Hematopoietic multipotent progenitor cell treated with erythropoietin and hydrocortisone succinate and interleukin-3 and kit ligand, for 17 days (in vitro differentiated cells): ENCODE measurements around the gene STK17A.
"Not testable (repeated sequence)": the region's sequence is repeated elsewhere in the genome, so short reads cannot be mapped to it uniquely, and the experiment has no call there.

Experiments
- DNase-seq: peaks from one replicate; pipeline ENCODE4 v3.0.0-alpha.2; 2015; ENCODE audit warnings: low spot score

STK17A gene

GRCh38 chr7:43569424-43569823, 13.5 kb upstream of the STK17A start:
- no peak for DNase-seq

GRCh38 chr7:43570688-43571365, 12.1 kb upstream of the STK17A start:
- DNase-seq = no peak

GRCh38 chr7:43572516-43573049, 10.3 kb upstream of the STK17A start:
- DNase-seq = peak; percentile 83

GRCh38 chr7:43573832-43574231, 9.1 kb upstream of the STK17A start:
- DNase-seq = not testable (repeated sequence)

GRCh38 chr7:43575506-43575905, 7.4 kb upstream of the STK17A start:
- no peak for DNase-seq

- no peak for DNase-seq
Observed at GRCh38 chr7:43576241-43576640, 6.7 kb upstream of the STK17A start.

- DNase-seq = peak; percentile 93
Observed at GRCh38 chr7:43577485-43577951, 5.4 kb upstream of the STK17A start.

GRCh38 chr7:43583424-43584194, 701 bp downstream of the STK17A start:
- peak; percentile 96 for DNase-seq

- peak; percentile 62 for DNase-seq
Observed at GRCh38 chr7:43584195-43584586, 1.3 kb downstream of the STK17A start.

GRCh38 chr7:43584733-43585132, 1.8 kb downstream of the STK17A start:
- peak; percentile 32 for DNase-seq

- DNase-seq = peak; percentile 47
Observed at GRCh38 chr7:43585562-43585961, 2.7 kb downstream of the STK17A start.

- DNase-seq = no peak
Observed at GRCh38 chr7:43586251-43586900, 3.5 kb downstream of the STK17A start.

- DNase-seq = no peak
Observed at GRCh38 chr7:43588477-43589132, 5.7 kb downstream of the STK17A start.

GRCh38 chr7:43589133-43589478, 6.2 kb downstream of the STK17A start:
- no peak for DNase-seq

- DNase-seq = no peak
Observed at GRCh38 chr7:43589728-43590127, 6.8 kb downstream of the STK17A start.

GRCh38 chr7:43590862-43591557, 8.1 kb downstream of the STK17A start:
- no peak for DNase-seq

GRCh38 chr7:43591558-43592180, 8.8 kb downstream of the STK17A start:
- no peak for DNase-seq

- no peak for DNase-seq
Observed at GRCh38 chr7:43592326-43592725, 9.4 kb downstream of the STK17A start.

- no peak for DNase-seq
Observed at GRCh38 chr7:43593010-43593409, 10.1 kb downstream of the STK17A start.

GRCh38 chr7:43594020-43594419, 11.1 kb downstream of the STK17A start:
- no peak for DNase-seq

GRCh38 chr7:43596426-43596825, 13.5 kb downstream of the STK17A start:
- DNase-seq = not testable (repeated sequence)
